T-helper 1 cell treated with Interleukin-12 subunit alpha and Interleukin-12 subunit beta and Interleukin-4 antibody, amounts not matched to agents 30 μg/mL and 1 μg/mL, for 36 hours (primary cell): ENCODE results near the gene UPK3BL2.
"Not testable (repeated sequence)": the region's sequence is repeated elsewhere in the genome, so short reads cannot be mapped to it uniquely, and the experiment has no call there.

Source experiments
- H3K27ac Mint-ChIP-seq: one replicate; pipeline ENCODE4 v1.8.0; 2021; ENCODE audit warnings: mild to moderate bottlenecking, mixed read lengths
- H3K27me3 Mint-ChIP-seq: one replicate; pipeline ENCODE4 v1.8.0; 2021; ENCODE audit warnings: low read depth, mixed read lengths
- H3K36me3 Mint-ChIP-seq: one replicate; pipeline ENCODE4 v1.8.0; 2021; ENCODE audit warnings: low read depth, mixed read lengths
- H3K4me1 Mint-ChIP-seq: one replicate; pipeline ENCODE4 v1.8.0; 2021; ENCODE audit warnings: low read depth, mixed read lengths
- H3K4me3 Mint-ChIP-seq: one replicate; pipeline ENCODE4 v1.8.0; 2021; ENCODE audit warnings: mild to moderate bottlenecking, moderate library complexity, mixed read lengths
- H3K9me3 Mint-ChIP-seq: one replicate; pipeline ENCODE4 v1.8.0; 2021; ENCODE audit warnings: mixed read lengths

UPK3BL2 gene

DNA sequence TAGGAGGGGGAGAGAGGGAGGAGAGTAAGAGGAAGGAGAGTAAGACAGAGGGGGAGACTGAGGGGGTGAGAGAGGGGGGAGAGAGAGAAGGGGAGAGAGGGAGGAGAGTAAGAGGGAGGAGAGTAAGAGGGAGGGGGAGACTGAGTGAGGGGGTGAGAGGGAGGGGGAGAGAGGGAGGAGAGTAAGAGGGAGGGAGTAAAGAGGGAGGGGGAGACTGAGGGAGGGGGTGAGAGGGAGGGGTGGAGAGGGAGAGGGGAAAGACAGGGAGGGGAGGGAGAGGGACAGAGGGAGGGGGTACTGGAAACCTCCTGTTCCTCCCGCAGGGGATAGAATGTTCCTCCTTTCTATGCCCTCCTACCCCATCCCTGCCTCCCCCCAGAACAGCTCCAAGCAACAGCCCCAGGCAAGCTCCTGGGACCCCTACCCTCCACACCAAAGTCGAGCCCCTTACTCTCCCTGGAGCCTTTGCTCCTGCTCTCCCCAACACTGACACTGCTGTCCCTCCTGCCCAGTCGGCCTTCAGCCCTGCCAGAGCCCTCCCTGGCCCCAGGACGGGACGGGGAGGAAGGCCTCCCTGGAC, 30.8 kb downstream of the UPK3BL2 start:
- not testable (repeated sequence) for H3K4me1 Mint-ChIP-seq, H3K4me3 Mint-ChIP-seq, H3K36me3 Mint-ChIP-seq, H3K9me3 Mint-ChIP-seq, H3K27ac Mint-ChIP-seq, H3K27me3 Mint-ChIP-seq

GRCh38 chr7:102511860-102512522, 31.5 kb downstream of the UPK3BL2 start:
- not testable (repeated sequence) for H3K9me3 Mint-ChIP-seq, H3K27me3 Mint-ChIP-seq, H3K4me3 Mint-ChIP-seq, H3K4me1 Mint-ChIP-seq, H3K36me3 Mint-ChIP-seq, H3K27ac Mint-ChIP-seq

DNA sequence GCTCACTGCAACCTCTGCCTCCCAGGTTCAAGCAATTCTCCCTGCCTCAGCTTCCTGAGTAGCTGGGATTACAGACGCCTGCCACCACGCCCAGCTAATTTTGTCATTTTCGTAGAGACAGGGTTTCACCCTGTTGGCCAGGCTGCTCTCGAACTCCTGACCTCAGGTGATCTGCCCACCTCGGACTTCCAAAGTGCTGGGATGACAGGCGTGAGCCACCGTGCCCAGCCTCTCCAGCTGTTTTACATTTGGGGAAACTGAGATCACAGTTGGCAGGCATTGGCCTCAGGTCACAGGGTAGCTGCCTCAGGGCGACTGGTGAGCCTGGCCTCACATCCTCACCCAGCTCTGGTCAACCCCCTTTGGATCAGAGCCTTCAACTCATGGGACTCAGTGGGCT, 32.9 kb downstream of the UPK3BL2 start:
- H3K27me3 Mint-ChIP-seq, H3K36me3 Mint-ChIP-seq, H3K4me3 Mint-ChIP-seq, H3K9me3 Mint-ChIP-seq, H3K27ac Mint-ChIP-seq, H3K4me1 Mint-ChIP-seq: not testable (repeated sequence)

- not testable (repeated sequence) for H3K9me3 Mint-ChIP-seq, H3K27me3 Mint-ChIP-seq, H3K4me1 Mint-ChIP-seq, H3K4me3 Mint-ChIP-seq, H3K36me3 Mint-ChIP-seq, H3K27ac Mint-ChIP-seq
These were observed 35.9 kb downstream of the UPK3BL2 start for GRCh38 chr7:102507410-102508088.

GRCh38 chr7:102505298-102506185, 38.0 kb downstream of the UPK3BL2 start:
- not testable (repeated sequence) for H3K4me1 Mint-ChIP-seq, H3K4me3 Mint-ChIP-seq, H3K27ac Mint-ChIP-seq, H3K36me3 Mint-ChIP-seq, H3K9me3 Mint-ChIP-seq, H3K27me3 Mint-ChIP-seq

GRCh38 chr7:102503141-102503540, 40.4 kb downstream of the UPK3BL2 start:
- not testable (repeated sequence) for H3K9me3 Mint-ChIP-seq, H3K36me3 Mint-ChIP-seq, H3K27me3 Mint-ChIP-seq, H3K4me1 Mint-ChIP-seq, H3K27ac Mint-ChIP-seq, H3K4me3 Mint-ChIP-seq

DNA sequence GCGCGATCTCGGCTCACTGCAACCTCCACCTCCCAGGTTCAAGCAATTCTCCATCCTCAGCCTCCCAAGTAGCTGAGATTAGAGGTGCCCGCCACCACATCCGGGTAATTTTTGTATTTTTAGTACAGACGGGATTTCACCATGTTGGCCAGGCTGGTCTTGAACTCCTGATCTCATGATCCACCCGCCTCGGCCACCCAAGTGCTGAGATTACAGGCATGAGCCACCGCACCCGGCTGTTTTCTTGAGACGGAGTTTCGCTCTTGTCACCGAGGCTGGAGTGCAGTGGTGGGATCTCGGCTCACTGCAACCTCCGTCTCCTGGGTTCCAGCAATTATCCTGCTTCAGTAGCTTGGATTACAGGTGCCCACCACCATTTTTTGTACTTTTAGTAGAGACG, 45.2 kb downstream of the UPK3BL2 start:
- H3K27ac Mint-ChIP-seq, H3K4me1 Mint-ChIP-seq, H3K4me3 Mint-ChIP-seq, H3K36me3 Mint-ChIP-seq, H3K9me3 Mint-ChIP-seq, H3K27me3 Mint-ChIP-seq: not testable (repeated sequence)

DNA sequence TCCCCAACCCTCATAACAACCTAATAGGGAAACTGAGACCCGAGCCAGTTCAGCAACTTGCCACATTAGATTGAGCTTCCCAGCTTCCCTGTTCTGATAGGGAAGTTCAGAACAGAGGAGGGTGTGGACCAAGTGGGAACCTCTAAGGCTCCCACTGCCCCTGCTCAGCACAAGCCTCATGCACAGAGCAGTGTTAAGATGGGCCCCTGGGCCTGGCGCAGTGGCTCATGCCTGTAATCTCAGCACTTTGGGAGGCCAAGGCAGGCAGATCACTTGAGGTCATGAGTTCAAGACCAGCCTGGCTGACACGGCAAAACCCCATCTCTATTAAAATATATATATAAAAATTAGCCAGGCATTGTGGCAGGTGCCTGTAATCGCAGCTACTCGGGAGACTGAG, 46.2 kb downstream of the UPK3BL2 start:
- not testable (repeated sequence) for H3K36me3 Mint-ChIP-seq, H3K4me3 Mint-ChIP-seq, H3K9me3 Mint-ChIP-seq, H3K27me3 Mint-ChIP-seq, H3K27ac Mint-ChIP-seq, H3K4me1 Mint-ChIP-seq

DNA sequence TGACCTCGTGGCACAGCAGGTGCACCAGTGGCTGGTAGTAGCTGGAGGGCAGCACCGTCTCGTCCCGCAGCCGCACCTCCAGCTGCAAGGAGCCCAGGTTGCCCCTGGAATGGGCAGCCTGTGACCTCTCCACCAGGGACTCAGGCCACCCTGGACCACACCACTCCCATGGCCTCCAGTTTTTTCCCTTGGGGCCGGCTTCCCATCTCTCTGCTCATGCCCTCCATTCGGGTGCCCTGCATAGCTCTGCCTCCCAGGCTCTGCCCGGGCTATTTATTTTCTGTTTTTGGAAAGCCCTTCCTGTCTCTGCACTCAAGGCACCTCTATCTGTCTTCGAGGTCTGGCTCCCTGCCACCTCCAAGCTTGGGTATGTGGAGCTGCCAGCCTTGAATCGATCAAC, 46.6 kb downstream of the UPK3BL2 start:
- H3K27me3 Mint-ChIP-seq, H3K9me3 Mint-ChIP-seq, H3K4me3 Mint-ChIP-seq, H3K36me3 Mint-ChIP-seq, H3K27ac Mint-ChIP-seq, H3K4me1 Mint-ChIP-seq: not testable (repeated sequence)

DNA sequence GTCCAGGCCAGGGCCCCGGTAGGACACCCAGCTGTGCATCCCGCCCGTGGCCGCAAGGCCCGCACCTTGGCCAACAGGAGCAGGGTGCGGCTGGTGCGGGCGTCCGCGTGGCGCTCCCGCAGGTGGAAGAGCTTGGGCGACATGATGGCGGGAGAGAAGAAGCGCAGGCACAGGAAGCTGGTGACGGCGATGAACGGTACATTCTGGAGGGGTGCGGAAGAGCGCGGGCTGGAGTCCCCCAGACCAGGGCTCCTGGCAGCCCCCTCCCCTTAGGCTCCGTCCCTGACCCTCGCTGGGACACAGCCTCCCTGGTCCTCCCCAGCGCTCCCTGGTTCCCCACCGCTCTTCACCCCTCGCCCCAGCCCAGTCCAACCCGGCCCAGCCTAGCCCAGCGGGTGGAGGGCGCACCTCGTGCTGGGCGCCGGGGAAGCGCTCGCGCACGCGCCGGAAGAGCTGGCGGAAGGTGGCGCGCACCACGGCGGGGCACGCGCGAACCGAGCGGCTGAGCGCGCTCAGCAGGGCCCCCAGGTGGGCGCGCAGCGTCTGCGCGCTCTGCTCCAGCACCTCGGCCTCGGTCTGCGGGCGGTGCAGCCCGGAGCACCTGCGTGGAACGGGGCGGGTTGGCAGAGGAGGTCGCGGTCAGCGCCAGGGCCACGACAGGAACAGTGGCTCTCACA, 48.9 kb downstream of the UPK3BL2 start:
- H3K36me3 Mint-ChIP-seq, H3K27me3 Mint-ChIP-seq, H3K4me1 Mint-ChIP-seq, H3K9me3 Mint-ChIP-seq, H3K27ac Mint-ChIP-seq, H3K4me3 Mint-ChIP-seq: not testable (repeated sequence)

DNA sequence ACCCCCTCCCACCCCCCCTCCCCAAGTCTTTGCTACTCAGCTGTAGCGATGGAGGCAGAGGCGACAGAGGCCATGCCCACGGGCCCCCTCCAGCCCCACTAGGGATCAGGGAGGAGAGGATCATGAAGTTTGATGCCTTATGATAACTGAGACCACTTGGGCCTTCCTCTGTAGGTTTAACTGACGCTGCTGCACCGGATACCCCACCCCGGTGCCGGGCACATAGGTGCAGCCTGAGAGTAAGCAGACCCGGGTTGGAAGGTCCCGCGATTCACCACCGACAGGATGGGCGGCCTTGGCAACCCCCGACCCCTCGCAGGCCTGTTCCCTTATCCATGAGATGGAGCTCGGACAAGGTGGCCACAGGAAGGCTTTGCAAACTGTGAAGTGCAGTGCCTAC, 49.5 kb downstream of the UPK3BL2 start:
- not testable (repeated sequence) for H3K27me3 Mint-ChIP-seq, H3K27ac Mint-ChIP-seq, H3K9me3 Mint-ChIP-seq, H3K4me3 Mint-ChIP-seq, H3K36me3 Mint-ChIP-seq, H3K4me1 Mint-ChIP-seq

DNA sequence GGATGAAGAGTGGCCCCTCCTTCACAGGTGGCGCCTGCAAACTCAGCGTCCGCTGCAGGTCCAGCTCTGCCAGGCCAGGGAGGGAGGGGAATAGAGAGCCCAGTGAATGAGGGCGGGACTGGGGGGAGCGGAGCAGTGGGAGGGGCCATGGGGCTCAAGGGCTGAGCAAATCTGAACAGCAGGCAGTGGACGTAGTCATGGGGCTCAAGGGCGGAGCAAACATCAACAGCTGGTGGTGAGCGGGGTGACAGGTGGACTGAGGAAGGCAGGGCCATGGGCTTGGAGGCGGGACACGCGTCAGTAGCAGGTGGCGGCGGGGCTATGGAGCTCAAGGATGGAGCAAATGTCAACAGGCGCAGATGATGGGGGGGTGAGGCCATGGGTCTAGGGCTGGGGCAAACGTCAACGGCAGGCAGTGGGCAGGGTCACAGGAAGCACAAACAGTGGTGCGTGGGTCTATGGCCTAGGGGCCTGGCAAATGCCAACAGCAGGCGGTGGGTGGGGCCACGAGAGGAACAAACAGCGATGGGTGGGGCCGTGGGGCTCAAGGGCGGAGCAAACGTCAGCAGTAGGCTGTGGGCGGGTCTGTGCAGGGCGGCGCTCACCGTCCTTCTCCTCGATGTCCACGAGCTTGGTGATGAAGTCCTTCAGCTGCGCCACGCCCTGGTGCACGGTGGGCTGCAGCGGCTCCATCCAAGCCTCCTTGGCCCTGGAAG, 50.1 kb downstream of the UPK3BL2 start:
- H3K36me3 Mint-ChIP-seq, H3K27ac Mint-ChIP-seq, H3K27me3 Mint-ChIP-seq, H3K4me3 Mint-ChIP-seq, H3K9me3 Mint-ChIP-seq, H3K4me1 Mint-ChIP-seq: not testable (repeated sequence)

DNA sequence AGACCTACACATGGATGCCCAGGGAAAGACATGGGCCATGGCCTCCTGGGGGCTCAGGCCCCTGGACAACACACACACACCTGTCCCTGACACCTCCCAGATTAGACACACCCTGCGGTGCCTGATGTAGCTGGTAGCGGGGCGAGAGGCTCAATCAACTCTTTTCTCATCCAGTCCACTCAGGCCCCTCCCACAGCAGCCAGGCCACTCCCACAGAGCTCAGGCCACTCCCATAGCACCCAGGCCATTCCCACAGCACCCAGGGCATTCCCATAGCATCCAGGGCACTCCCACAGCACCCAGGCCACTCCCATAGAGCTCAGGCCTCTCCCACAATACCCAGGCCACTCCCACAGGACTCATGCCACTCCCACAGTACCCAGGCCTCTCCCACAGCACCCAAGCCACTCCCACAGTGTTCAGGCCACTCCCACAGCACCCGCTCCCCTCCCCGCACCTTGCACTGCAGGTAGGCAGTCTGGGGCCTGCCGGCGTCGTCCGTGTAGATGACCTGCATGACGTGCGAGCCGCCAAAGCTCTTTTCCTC, 52.9 kb downstream of the UPK3BL2 start:
- H3K36me3 Mint-ChIP-seq, H3K9me3 Mint-ChIP-seq, H3K27ac Mint-ChIP-seq, H3K4me1 Mint-ChIP-seq, H3K27me3 Mint-ChIP-seq, H3K4me3 Mint-ChIP-seq: not testable (repeated sequence)
